GM04504 (cell line): Measurements from ENCODE around the gene RNF114.
"Not testable (repeated sequence)": the region's sequence is repeated elsewhere in the genome, so short reads cannot be mapped to it uniquely, and the experiment has no call there.

Experiments used
- DNase-seq: peaks from one replicate; pipeline ENCODE4 v3.0.0-alpha.2; 2012; ENCODE audit warnings: low read depth

Gene RNF114

DNA sequence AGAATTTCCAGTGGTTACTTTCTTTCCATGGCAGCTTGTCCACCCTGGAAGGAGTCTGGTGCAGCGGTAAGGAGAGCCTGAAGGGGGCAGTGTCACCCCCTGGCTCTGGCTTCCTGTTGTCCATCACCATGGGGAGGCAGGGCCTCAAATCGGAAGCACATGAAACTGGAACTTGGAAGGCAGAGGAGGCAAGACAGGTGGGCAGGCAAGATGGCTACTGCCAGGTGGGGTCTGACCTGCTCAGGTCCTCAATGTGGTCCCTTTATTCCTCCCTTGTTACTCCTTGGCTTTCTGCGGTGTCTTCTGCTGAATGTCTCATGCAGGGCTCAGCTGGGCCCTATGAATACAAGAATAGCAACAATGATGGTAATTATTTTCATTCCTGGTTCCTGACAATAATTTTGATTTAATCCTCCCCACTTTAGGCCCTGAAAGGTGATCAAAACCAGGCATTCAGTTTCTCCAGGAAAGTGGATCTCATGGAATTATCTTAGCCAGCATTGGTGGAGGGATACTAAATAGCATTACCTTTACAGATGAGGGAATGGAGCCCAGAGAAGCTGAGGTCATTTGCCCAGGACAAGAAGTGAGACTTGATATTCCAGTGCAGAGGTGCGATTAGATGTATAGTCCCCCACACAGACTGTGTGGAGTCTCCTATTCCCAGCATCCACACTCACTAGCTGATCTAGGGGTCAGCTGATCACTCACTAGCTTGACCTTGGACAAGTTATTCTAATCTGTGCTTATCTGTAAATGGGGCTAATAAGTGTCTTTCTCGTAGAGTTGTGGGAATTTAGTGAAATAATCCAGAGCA, 29.0 kb downstream of the RNF114 start:
- no peak for DNase-seq

DNA sequence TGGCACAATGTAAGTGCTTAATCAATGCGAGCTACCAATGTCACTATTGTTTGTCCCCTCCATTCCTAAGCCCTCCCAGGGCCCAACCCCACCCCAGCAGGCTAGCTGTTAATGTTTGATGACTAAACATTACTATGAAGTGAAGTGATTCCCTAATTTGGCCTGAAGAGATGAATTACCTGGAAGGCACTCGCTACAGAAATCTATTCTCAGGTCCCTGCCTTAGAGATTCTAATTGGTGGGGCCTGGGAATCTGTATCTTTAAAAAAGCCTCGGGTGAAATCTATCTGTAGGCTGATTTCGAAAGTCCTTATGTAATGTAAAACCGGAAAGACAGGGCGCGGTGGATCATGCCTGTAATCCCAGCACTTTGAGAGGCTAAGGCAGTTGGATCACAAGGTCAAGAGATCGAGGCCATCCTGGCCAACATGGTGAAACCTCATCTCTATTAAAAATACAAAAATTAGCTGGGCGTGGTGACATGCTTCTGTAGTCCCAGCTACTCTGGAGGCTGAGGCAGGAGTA, 29.6 kb downstream of the RNF114 start:
- DNase-seq: no peak

DNA sequence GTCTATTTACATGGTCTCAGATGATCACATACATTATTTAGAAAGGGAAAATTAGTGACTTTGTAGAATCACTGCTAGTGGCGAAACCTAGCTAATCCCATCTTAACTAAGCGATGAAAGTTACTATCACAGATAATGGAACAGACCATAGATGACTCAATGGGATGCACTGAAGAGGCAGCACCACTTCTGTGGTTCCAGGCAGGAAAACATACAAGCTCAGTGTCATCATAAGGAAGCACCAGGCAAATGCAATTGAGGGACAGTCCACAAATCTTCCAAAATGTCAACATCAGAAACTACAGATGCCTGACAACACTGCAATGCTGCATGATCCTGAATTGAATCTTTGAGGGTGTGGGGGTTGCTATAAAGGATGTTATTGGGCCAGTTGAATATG, 30.7 kb downstream of the RNF114 start:
- DNase-seq: no peak

DNA sequence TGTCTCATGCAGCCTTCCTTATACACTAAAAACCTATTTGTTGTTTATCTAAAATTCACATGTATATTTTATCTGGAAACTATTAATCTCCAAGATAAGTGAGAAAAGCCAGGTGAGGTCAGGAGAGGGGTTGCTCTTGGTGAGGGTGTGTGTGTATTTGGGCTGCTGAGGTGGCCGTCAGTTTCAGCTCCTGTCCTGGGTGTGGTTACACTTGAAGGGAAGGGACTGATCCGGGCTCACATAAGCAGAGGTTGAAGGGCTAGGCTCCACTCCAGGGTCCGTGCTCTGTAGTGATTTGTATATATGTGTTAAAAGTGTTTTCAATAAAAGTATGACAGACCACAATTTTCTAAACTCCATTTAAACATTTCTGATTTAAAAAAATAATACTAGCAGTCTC, 33.0 kb downstream of the RNF114 start:
- no peak for DNase-seq

DNA sequence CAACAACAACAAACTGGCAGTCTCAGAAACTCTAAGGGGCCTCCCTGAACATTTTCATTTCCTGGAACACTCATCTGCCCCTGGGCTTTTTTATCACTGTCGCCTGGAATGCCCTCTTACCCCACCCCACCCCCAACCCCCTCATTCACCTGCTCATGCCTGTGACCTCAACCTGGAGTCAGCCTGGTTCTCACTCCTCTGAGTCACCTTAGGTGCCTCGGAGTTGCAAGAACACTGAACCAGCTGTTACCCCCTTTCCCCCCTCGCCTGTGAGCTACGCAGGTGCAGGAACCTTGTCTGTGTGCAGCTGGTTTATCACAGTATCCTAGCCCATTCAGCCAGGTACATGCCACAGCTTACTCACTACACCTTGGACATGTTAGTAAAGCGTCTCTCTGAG, 33.7 kb downstream of the RNF114 start:
- no peak for DNase-seq

DNA sequence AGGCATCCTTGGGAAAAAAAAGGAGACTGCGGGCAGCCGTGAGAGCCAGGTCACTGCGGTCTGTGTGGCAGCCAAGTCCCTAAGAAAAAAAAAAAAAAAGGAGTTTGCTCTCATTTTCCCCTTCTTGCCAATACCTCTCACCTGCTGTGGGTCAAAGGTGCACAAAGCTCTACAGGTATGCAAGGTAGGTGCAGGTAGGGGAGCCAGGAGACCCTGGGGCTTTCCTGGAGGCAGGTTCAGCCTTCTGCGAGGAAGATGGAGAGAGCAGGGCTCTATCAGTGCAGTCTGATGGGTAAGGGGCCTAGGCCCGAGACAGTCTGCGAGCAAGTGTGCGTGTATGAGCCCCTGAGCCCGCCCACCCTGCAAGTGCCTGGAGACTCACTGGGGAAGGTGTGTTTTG, 34.3 kb downstream of the RNF114 start:
- DNase-seq: no peak

DNA sequence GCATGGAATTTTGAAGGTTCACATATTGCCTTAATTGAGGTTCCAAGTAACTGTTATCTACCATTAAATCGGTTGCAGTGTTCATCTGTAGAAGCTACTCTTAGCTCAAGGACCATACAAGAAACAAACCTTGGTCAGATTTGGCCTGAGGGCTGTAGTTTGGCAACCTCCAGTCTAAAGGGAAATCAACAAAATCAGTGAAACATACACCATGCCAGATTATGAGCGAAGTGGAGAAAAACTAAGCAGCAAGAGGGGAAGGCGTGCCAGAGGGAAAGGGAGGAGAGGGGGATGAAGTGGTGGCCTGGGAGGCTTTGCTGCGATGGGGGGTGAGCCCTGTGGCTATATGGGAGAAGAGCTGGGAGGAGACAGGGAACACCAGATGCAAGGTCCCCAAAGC, 37.8 kb downstream of the RNF114 start:
- no peak for DNase-seq

DNA sequence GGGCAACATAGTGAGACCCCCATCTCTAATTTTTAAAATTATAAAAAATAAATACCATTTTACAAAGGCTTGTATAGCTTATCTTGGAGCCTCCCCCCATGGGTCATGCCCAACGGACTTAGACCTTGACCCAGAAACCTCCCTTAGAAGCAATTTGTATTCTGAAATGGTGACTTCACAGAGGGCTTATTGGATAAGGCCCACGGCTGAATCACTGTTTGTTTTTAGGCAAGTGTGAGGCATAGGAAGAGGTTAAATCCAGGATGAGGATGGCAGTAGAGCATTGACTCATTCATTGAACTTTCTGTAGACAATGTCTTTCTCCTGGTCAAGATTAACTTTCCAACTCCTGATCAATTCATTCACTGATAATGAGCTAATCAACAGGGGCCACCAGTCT, 40.3 kb downstream of the RNF114 start:
- no peak for DNase-seq

DNA sequence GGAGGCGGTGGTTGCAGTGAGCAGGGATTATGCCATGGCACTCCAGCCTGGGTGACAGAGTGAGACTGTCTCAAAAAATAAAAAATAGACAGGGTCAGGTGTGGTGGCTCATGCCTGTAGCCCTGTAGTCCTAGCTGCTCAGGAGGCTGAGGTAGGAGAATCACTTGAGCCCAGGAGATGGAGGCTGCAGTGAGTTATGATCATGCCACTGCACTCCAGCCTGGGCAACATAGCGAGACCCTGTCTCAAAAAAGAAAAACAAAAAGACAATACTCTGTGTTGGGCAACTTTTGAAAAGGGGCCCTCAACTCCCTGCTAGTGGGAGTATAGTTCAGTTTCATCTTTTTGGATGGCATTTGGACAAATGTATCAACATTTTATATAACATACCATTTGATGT, 41.5 kb downstream of the RNF114 start:
- DNase-seq: not testable (repeated sequence)

DNA sequence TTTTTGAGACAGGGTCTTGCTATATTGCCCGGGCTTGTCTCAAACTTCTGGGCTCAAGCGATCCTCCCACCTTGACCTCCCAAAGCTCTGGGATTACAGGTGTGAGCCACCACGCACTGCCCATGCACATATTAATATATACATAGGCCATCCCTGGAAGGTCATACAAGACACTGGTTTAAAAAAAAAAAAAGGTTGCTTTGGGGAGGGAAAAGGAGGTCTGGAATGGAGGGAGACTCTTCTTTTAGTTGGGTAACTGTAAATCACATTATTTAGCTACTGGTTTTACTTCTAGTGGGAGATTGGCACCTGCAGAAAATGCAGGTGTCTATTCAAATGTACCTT, 42.5 kb downstream of the RNF114 start:
- DNase-seq: no peak

DNA sequence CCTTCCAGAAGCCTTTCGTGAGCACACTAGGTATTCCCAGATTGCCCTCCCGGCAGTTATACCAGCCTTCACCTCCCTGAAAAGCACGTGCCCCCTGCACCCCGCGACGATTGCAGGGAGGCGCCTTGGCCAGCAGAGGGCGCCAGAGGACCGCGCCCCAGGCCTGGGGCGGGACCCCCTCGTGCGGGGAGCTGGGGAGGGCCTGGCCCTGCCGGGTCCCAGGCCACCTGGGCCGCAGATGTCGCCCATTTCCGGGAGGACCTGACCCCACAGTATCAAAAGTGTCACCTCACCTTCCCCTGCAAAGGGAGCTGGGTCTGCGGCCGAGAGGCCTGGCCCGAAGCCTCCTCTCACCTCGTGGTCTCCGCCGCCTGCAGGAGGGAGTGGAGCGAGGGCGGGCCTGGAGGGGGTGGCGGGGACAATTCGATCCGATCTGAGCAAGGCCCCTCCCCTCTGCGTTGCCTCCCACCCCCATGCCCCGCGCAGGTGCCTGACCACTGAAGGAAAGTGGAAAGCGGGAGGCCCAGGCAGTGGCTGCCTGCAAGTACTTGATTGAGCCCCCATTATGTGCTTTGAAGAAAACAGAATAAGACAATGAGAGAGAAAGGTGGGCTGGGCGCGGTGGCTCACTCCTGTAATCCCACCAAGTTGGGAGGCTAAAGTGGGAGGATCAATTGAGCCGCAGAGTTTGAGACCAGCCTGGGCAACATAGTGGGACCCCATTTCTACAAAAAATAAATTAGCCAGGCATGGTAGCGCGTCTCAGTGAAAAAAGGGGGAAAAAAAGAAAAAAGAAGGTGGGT, 43.0 kb downstream of the RNF114 start:
- no peak for DNase-seq

DNA sequence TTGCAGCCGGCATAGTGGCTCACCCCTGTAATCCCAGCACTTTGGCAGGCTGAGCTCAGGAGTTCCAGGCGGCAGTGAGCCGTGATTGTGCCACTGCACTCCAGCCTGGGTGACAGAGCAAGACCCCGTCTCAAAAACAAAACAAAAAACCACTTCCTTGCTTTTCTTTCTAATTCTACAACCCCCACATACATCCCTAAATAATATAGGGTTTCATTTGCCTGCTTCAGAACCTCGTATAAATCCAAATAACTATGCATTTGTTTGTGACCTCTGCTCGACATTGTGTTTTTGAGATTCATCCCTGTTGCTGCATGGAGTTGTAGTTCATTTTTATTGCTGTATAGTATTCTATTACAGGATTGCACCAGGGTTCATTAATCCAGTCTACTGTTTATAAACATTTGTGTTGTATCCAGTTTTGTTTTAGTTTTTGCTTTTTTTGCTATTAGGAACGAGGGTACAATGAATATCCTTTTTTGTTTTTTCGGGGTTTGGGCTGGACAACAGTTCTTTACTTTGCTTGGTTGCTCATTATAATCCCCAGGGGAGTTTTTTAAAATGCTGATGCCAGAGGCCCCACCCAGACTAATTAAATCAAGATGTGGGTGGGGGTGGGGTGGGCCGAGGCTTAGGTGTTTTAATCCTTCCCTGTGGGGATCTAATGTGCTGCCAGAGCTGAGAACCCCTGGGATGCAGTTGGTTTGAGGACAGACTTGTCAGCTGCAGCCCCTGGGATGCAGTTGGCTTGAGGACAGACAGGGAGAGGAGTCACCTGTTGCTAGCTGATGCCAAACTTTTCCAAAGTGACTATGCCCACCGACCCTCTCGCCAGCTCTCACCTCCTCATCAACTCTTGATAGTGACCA, 44.2 kb downstream of the RNF114 start:
- no peak for DNase-seq

DNA sequence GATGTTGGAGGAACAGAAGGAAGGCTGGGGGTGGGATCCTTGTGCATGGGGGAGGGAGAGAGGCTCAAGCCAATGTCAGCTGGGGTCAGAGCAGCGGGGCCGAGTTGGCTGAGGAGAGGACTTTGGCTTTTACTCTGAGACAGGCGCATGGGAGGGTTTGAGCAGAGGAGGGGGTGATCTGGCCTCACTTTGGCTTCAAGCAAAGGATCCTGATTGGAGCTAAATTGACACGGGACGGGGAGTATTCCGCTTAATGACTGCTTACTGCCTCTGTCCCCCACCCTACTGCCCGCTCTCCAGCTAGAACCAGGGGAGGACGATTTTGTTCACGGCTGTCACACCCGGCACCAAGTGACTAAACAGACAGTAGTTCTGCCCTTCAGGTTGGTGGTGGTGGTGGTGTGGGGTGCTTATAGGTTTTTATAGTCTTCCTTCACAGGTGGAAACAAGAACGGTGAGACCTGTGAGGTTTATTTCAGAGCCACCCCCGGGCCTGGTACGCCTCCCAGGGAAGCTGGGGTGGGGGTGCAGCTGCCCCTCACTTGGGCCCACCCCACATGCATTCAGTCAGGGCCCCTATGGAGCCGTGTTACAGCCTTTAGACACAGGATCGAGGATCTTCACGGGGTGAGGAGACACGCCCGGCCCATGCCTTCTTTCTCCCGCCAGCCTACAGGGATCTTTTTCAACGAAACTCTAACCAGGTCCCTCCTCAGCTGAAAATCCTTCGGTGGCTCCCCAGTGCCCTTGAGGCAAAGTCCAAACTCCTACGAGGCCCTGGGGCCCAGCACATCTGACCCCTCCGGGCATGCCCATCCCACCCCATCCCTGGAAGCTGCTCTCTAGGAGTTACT, 45.2 kb downstream of the RNF114 start:
- no peak for DNase-seq

DNA sequence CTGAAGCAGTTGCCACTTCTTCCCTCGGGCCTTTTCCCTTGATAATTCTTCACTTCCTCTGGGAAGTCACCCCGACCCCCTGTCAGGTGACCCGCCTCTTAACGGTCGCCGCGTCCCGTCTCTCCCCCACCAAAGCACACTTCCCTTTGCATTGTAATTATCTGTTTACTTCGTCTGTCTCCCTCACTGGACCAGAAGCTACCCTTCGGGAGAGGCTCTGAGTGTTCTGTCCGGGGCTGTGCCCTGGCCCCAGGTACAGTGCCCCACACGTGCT, 45.8 kb downstream of the RNF114 start:
- DNase-seq: no peak

DNA sequence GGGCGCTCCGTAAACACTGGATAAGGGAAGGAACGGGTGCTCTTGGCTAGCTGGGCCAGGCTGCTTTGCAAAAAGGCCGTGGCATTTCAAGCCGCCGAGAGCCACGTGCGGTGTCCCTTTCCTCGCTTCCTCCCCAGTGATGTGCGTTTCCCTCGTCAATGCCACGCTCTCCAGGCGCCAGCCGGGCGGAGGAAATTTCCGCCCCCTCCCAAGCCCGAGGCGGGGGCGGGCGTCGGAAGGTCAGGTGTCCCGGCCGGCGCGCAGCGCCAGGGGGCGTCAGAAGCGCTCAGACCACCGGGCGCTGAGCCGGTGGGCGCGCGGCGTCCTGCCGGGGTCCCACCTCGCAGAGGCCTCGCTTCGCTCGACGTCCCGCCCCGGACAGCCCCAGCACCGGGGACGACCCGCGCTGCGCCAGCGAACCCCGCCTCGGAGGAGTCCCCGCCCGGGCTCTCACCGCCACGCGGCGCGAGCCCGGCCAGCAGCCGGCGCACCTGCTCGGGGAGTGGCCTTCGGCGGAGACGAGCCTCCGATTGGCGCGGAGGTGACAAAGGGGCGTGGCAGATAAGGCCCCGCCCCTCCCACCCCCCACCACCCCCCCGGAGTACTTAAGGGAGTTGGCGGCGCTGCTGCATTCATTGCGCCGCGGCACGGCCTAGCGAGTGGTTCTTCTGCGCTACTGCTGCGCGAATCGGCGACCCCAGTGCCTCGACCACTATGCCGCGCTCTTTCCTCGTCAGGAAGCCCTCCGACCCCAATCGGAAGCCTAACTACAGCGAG, 46.3 kb downstream of the RNF114 start, which contains the start of gene SNAI1:
Gene SNAI1 (plus strand): TSS at position 635 of the 777 bp plus-strand sequence. CDS start 80 bp downstream, at position 715.
- peak; percentile 67 for DNase-seq

DNA sequence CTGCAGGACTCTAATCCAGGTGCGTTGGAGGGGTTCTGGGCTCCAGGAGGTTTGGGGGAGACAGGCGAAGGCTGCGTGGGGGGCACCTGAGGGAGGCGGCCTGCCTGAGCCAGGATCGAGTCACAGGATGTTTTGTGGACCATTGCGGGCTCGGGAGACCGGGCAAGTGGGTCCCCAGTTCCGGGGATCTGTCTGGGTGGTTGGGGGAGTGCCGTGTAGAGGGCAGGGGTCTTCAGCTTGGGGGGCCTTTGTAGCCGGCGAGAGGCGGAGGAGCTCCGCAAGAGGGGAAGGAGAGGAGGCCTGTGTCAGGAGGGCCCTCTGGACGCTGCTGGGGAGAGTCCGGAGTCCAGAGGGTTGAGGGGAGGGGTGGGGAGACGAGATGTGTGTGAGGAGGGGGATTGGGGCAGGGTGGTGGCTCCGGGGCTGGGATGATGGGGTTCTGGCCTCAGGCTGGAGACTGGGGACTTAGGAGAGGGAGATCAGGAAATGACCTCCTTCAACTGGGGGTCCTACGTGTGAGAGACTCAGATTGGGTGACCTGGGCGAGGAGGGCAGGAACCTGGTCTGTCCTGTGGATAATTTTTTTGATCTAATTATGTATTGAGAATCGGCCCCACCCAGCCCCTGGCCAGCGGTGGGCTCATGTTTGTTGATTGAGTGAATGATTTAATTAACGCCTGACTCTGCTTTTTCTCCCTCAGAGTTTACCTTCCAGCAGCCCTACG, 47.1 kb downstream of the RNF114 start:
- DNase-seq: no peak

DNA sequence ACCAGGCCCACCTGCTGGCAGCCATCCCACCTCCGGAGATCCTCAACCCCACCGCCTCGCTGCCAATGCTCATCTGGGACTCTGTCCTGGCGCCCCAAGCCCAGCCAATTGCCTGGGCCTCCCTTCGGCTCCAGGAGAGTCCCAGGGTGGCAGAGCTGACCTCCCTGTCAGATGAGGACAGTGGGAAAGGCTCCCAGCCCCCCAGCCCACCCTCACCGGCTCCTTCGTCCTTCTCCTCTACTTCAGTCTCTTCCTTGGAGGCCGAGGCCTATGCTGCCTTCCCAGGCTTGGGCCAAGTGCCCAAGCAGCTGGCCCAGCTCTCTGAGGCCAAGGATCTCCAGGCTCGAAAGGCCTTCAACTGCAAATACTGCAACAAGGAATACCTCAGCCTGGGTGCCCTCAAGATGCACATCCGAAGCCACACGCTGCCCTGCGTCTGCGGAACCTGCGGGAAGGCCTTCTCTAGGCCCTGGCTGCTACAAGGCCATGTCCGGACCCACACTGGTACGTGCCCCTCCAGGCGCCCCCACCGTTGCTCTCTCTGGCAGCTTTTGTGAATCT, 47.7 kb downstream of the RNF114 start:
- no peak for DNase-seq

DNA sequence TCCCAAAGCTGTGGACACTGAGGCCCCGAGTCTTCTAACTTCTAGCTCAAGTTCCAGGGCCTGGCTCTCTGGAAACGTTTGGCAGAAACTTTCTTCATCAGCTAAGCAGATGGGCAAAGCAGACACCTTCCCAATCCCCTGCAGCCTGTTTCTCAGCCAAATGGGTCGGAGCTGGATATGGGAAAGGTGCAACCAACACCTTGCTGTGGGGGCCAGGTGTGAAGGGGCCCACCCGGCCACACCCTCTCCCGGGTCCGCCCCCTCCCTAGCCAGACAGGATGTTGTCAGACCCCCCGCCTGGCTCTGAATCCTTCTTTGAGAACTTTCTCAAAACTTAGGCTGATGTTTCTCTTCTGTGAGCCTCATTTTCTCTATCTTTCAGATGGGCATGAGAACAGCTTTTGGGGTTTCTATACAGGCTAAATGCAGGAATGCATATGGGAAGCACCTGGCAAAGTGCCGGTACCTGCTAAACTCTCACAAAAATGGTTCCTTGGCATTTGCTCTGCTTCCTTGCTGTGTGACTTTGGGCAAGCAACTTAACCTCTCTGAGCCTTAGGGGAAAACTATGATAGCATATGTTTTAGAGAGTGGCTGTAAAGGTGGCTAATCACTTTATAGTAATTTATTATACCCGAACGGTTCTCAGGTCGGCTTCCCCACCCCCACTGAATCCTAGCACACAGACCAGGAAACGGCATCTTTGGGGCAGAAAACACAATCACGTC, 48.4 kb downstream of the RNF114 start:
- DNase-seq: no peak

DNA sequence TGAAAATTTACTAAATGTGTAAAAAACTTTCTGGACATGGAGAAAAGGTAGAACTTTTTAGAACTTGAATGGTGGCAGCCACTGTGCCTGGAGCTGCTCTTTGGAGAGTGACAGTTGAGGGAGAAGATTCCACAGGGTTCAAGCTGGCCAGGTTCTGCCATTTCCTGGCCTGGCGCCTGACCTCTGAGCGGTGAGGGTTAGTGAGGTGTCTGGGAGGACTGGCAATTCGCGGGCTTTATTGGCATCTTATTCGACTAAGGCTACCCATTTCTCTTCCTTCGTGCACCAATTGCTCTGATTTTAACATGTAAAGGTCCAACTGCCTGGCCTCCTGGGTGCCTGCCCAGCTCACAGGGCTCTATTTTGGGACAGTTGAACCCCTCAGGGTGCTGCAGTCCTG, 49.0 kb downstream of the RNF114 start:
- no peak for DNase-seq
